Right lobe of liver (tissue), 4 donors: ENCODE measurements around the gene SIL1.

ENCODE experiments used
- POLR2A ChIP-seq: fragments of 450-650 bp; IDR thresholded peaks from one replicate; pipeline ENCODE4 v1.6.1; 2017; ENCODE audit warnings: antibody characterized with exemption, mild to moderate bottlenecking
- TF ChIP-seq, protein P1 (sequence below), 4 donors: fragments of 200-600 bp in 3 of 4; fragments of 450-650 bp in 1 of 4; IDR thresholded peaks; one replicate each; pipeline versions ENCODE4 v1.5.1 to v1.8.0; 2016 to 2022; ENCODE audit warnings: antibody characterized with exemption in 4 of 4, mild to moderate bottlenecking in 2 of 4
- donor health status: DM: no; HTN: no; CAD: no.
- donor health status: DM: no; HTN: no; CAD: no.
- donor health status: DM: no; HTN: yes; CAD: no.

DNA sequence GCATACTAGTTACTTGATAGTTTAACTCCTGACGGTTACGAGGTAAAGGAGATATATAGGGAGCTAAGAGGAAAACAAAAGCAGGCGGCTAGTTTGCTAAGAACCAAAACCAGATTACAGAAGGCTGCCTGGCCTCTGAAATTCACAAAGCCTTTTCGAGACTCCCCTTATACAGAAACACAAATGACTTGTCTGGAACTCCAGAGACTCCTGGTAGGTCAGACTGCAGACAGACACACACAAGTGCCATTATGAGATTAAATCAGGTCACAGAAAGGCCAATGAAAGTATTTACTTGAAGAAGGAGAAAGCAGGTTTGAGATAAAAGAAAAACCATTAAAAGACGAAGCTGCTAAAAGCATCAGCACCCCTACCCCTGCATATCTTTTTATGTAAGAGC, 180.5 kb downstream of the SIL1 start:
- TF ChIP-seq, protein P1, sequence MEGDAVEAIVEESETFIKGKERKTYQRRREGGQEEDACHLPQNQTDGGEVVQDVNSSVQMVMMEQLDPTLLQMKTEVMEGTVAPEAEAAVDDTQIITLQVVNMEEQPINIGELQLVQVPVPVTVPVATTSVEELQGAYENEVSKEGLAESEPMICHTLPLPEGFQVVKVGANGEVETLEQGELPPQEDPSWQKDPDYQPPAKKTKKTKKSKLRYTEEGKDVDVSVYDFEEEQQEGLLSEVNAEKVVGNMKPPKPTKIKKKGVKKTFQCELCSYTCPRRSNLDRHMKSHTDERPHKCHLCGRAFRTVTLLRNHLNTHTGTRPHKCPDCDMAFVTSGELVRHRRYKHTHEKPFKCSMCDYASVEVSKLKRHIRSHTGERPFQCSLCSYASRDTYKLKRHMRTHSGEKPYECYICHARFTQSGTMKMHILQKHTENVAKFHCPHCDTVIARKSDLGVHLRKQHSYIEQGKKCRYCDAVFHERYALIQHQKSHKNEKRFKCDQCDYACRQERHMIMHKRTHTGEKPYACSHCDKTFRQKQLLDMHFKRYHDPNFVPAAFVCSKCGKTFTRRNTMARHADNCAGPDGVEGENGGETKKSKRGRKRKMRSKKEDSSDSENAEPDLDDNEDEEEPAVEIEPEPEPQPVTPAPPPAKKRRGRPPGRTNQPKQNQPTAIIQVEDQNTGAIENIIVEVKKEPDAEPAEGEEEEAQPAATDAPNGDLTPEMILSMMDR (IDR thresholded peaks at IDR 0.05): no peak
- no peak for TF ChIP-seq POLR2A
